HG03571 (cell line): Measurements from ENCODE around the gene TCP10L.

ENCODE experiments used
- ATAC-seq: cut with Tn5 transposase; IDR thresholded peaks from one replicate; pipeline ENCODE4 v1.9.1; 2021; ENCODE audit not compliant: unreplicated experiment

Gene TCP10L

GRCh38 chr21:32523988-32524719 lies 61.2 kb downstream of the TCP10L start:
- ATAC-seq = no peak
